IMR-90 (cell line): ENCODE measurements around the gene ACACA. TPM values are rescaled to one million over a fixed set of nuclear protein-coding genes. Genes with fewer than 3 reads are reported as not detected.

Experiments used
- ATAC-seq: fragments of 200-7000 bp; cut with Tn5 transposase; 2 replicates; pipeline ENCODE4 v1.9.1; 2020; ENCODE audit warnings: low read depth, mild to moderate bottlenecking, moderate library complexity
- BruUV-seq: library from RNA; stranded (reverse); fragments of 400-500 nt; replicated peaks from 2 replicates; lab custom pipeline; 2021; lab: Mats Ljungman, UMichigan
- CTCF ChIA-PET: fragments of 300-600 bp; formaldehyde crosslinking; extraction: SDS; loops from one replicate; lab custom pipeline; 2021; ENCODE audit warnings: antibody characterized with exemption; lab: Yijun Ruan, JAX
- POLR2A ChIA-PET: fragments of 300-600 bp; sonication (Branson Sonifier 250); formaldehyde crosslinking; loops from one replicate; lab custom pipeline; 2022; ENCODE audit warnings: antibody characterized with exemption; ENCODE audit not compliant: unreplicated experiment; lab: Charles Lee
- DNase-seq: peaks from one replicate; pipeline ENCODE4 v3.0.0; 2013
- H2AFZ ChIP-seq: replicated peaks from 2 replicates; pipeline ENCODE3; 2013; ENCODE audit warnings: low read length, mild to moderate bottlenecking; ENCODE audit not compliant: poor library complexity
- H2AK5ac ChIP-seq: 2 replicates; pipeline ENCODE4 v1.6.1; 2013; ENCODE audit warnings: low read depth, low read length, inconsistent platforms
- H2AK9ac ChIP-seq: replicated peaks from 2 replicates; pipeline ENCODE3; 2013; ENCODE audit warnings: mild to moderate bottlenecking, low read depth, low read length, moderate library complexity; ENCODE audit not compliant: poor library complexity
- H2BK120ac ChIP-seq: 2 replicates; pipeline ENCODE4 v1.6.1; 2013; ENCODE audit warnings: low read depth, low read length, inconsistent platforms
- H2BK15ac ChIP-seq: 3 replicates; pipeline ENCODE4 v1.6.1; 2013; ENCODE audit warnings: low read depth, low read length, inconsistent platforms
- H2BK20ac ChIP-seq: 2 replicates; pipeline ENCODE4 v1.6.1; 2013; ENCODE audit warnings: low read depth, mild to moderate bottlenecking, inconsistent platforms, low read length, moderate library complexity
- H2BK5ac ChIP-seq: 2 replicates; pipeline ENCODE4 v1.6.1; 2013; ENCODE audit warnings: mild to moderate bottlenecking, low read depth, low read length, inconsistent platforms; ENCODE audit not compliant: poor library complexity, severe bottlenecking
- H3K14ac ChIP-seq: replicated peaks from 2 replicates; pipeline ENCODE4 v1.6.1; 2013; ENCODE audit warnings: low read depth, low read length, inconsistent platforms
- H3K18ac ChIP-seq: 2 replicates; pipeline ENCODE4 v1.6.1; 2013; ENCODE audit warnings: low read depth, low read length, control low read depth
- H3K23ac ChIP-seq: 2 replicates; pipeline ENCODE4 v1.6.1; 2013; ENCODE audit warnings: low read depth, low read length, inconsistent platforms
- H3K27ac ChIP-seq: 2 replicates; pipeline ENCODE4 v1.5.1; 2013; ENCODE audit warnings: mild to moderate bottlenecking, control low read depth, low read length; ENCODE audit not compliant: insufficient read depth
- H3K27me3 ChIP-seq: 2 replicates; pipeline ENCODE4 v1.6.1; 2013; ENCODE audit warnings: low read length; ENCODE audit not compliant: control insufficient read depth, insufficient read depth
- H3K36me3 ChIP-seq: 2 replicates; pipeline ENCODE4 v1.6.1; 2013; ENCODE audit warnings: low read length, mixed read lengths; ENCODE audit not compliant: control insufficient read depth, insufficient read depth
- H3K4ac ChIP-seq: 2 replicates; pipeline ENCODE4 v1.6.1; 2013; ENCODE audit warnings: low read depth, low read length, inconsistent platforms
- H3K4me1 ChIP-seq: 2 replicates; pipeline ENCODE4 v1.6.1; 2013; ENCODE audit warnings: low read length, mixed read lengths; ENCODE audit not compliant: control insufficient read depth, insufficient read depth
- H3K4me2 ChIP-seq: 2 replicates; pipeline ENCODE4 v1.6.1; 2013; ENCODE audit warnings: low read depth, mild to moderate bottlenecking, control low read depth, low read length, moderate library complexity
- H3K4me3 ChIP-seq: 2 replicates; pipeline ENCODE4 v1.5.1; 2013; ENCODE audit warnings: low read depth, mild to moderate bottlenecking, control low read depth, low read length, moderate library complexity; ENCODE audit not compliant: insufficient read depth
- H3K56ac ChIP-seq: 2 replicates; pipeline ENCODE4 v1.6.1; 2013; ENCODE audit warnings: low read length, inconsistent platforms; ENCODE audit not compliant: insufficient read depth; ENCODE audit errors: extremely low read depth
- H3K79me1 ChIP-seq, 2 experiments: 2 replicates each; pipeline ENCODE4 v1.6.1; 2013; ENCODE audit warnings: low read length in 2 of 2, inconsistent platforms in 1 of 2, low read depth in 1 of 2
- H3K9ac ChIP-seq: 2 replicates; pipeline ENCODE4 v1.6.1; 2013; ENCODE audit warnings: low read depth, low read length, control low read depth
- H3K9me1 ChIP-seq: 2 replicates; pipeline ENCODE4 v1.6.1; 2013; ENCODE audit warnings: low read length, inconsistent platforms; ENCODE audit not compliant: insufficient read depth
- H3K9me3 ChIP-seq: 2 replicates; pipeline ENCODE4 v1.6.1; 2013; ENCODE audit warnings: low read length; ENCODE audit not compliant: control insufficient read depth, insufficient read depth
- H4K20me1 ChIP-seq: 2 replicates; pipeline ENCODE4 v1.6.1; 2013; ENCODE audit warnings: low read length, inconsistent platforms; ENCODE audit not compliant: insufficient read depth
- H4K5ac ChIP-seq: 2 replicates; pipeline ENCODE4 v1.6.1; 2013; ENCODE audit warnings: mild to moderate bottlenecking, low read depth, low read length, control low read depth
- H4K8ac ChIP-seq, 2 experiments: 2 replicates each; pipeline ENCODE4 v1.6.1; 2013; ENCODE audit warnings: low read depth in 2 of 2, low read length in 2 of 2, control low read depth in 1 of 2, inconsistent platforms in 1 of 2
- H4K91ac ChIP-seq: 2 replicates; pipeline ENCODE4 v1.6.1; 2013; ENCODE audit warnings: low read depth, low read length, inconsistent platforms; ENCODE audit not compliant: insufficient read depth
- CHD1 ChIP-seq: IDR thresholded peaks from 2 replicates; pipeline ENCODE4 v1.6.1; 2012; ENCODE audit warnings: low read depth, low read length, improper control_type of control experiment
- CTCF ChIP-seq: conservative IDR thresholded peaks from 2 replicates; pipeline ENCODE4 v1.5.1; 2012; ENCODE audit warnings: mild to moderate bottlenecking, low read depth, low read length, improper control_type of control experiment
- ELK1 ChIP-seq: fragments of 150-350 bp; IDR thresholded peaks from 2 replicates; pipeline ENCODE4 v1.6.1; 2016; ENCODE audit warnings: low read depth, mild to moderate bottlenecking, low read length, moderate library complexity, borderline replicate concordance
- MAZ ChIP-seq: IDR thresholded peaks from 2 replicates; pipeline ENCODE4 v1.6.1; 2012; ENCODE audit warnings: low read depth, mild to moderate bottlenecking, low read length, improper control_type of control experiment, moderate library complexity, borderline replicate concordance
- POLR2A ChIP-seq: IDR thresholded peaks from 2 replicates; pipeline ENCODE4 v1.6.1; 2012; ENCODE audit warnings: mild to moderate bottlenecking, low read depth, low read length
- RAD21 ChIP-seq: IDR thresholded peaks from 2 replicates; pipeline ENCODE4 v1.6.1; 2012; ENCODE audit warnings: low read length, improper control_type of control experiment
- RCOR1 ChIP-seq: IDR thresholded peaks from 2 replicates; pipeline ENCODE4 v1.6.1; 2012; ENCODE audit warnings: mild to moderate bottlenecking, low read length, improper control_type of control experiment; ENCODE audit not compliant: insufficient replicate concordance
- RFX5 ChIP-seq: IDR thresholded peaks from 2 replicates; pipeline ENCODE4 v1.8.0; 2012; ENCODE audit warnings: low read depth, mild to moderate bottlenecking, low read length, moderate library complexity
- WGBS, 2 experiments: methylation state at CpG; one replicate each; pipeline versions ENCODE4 v1.1.5 to v1.1.7; 2013; ENCODE audit warnings: missing lambda C conversion rate in 2 of 2; ENCODE audit not compliant: insufficient read length in 1 of 2; ENCODE audit errors: extremely low coverage in 2 of 2; 5-methylcytosine and 5-hydroxymethylcytosine counted together
- dilution Hi-C: fragments of 300-500 bp; cut with HindIII; formaldehyde crosslinking; loops from one replicate; pipeline ENCODE4 v1.14.3; 2018; ENCODE audit warnings: low sequenced_read_pairs; ENCODE audit not compliant: unreplicated experiment
- in situ Hi-C: fragments of 300-500 bp; cut with MboI; formaldehyde crosslinking; loops from 3 replicates; pipeline ENCODE4 v1.14.3; 2019; ENCODE audit warnings: low sequenced_read_pairs, inconsistent platforms, mixed read lengths
- intact Hi-C: fragments of 100-400 bp; cut with micrococcal nuclease; formaldehyde crosslinking; loops from 2 replicates; pipeline ENCODE4 v1.10.0; 2022
- polyA plus RNA-seq, 3 experiments: library from polyadenylated mRNA; depleted of rRNA; stranded (reverse); fragments of >200 nt; gene quantifications; 2 replicates each; pipeline ENCODE4 v1.2.3, GENCODE V29; 2012; ENCODE audit warnings: low replicate concordance in 1 of 3
- total RNA-seq: library from RNA; depleted of rRNA; stranded (reverse); fragments of >200 nt; gene quantifications from 2 replicates; pipeline ENCODE4 v1.2.3, GENCODE V29; 2012

ACACA gene
- total and polyA plus RNA-seq, 2 of the 4 experiments (the other 2 are of a cell fraction), result 21.3 to 39.1 TPM

- H3K14ac ChIP-seq, result no peak overlapping the region
- WGBS, 2 experiments, result no CpG with 5 or more reads among the region's 1 CpG
- H3K79me1 ChIP-seq, result no peaks in the 10 kb centered on the region; a peak in 1 of 4 replicates
- TF ChIP-seq CTCF (no peak), POLR2A (no peak), MAZ (no peak), CHD1 (no peak), RAD21 (no peak), RCOR1 (no peak), ELK1 (no peak), RFX5 (no peak)
- H4K91ac ChIP-seq, result no peak overlapping the region
- no peak overlapping the region for H3K18ac ChIP-seq
- no peak overlapping the region for H4K8ac ChIP-seq
- no peak overlapping the region for H3K4me2 ChIP-seq
- ChIA-PET CTCF (no interaction called here), POLR2A (no interaction called here)
- H2BK5ac ChIP-seq, result no peak overlapping the region
- no peak overlapping the region for H2BK120ac ChIP-seq
- no peak overlapping the region for H3K4me3 ChIP-seq
- peaks cover 2% of the 10 kb centered on the region; the same call in 1 of the 2 replicates for H3K9me1 ChIP-seq
- BruUV-seq, result no TSS peak
- ATAC-seq, result no peak
- H2AK5ac ChIP-seq, result no peak overlapping the region
- H3K4ac ChIP-seq, result no peak overlapping the region
- H3K27ac ChIP-seq, result no peak overlapping the region
- intact Hi-C loops, result no loop called here
- in situ Hi-C loops, result no loop called here
- H3K56ac ChIP-seq, result no peak overlapping the region
- H2BK15ac ChIP-seq, result no peak overlapping the region
- H2AK9ac ChIP-seq, result no peak overlapping the region
- H3K9ac ChIP-seq, result no peak overlapping the region
- no peaks in the 10 kb centered on the region for H3K9me3 ChIP-seq
- DNase-seq, result no peak
- H2AFZ ChIP-seq, result no peak overlapping the region
- no peak overlapping the region for H2BK20ac ChIP-seq
- no peaks in the 10 kb centered on the region for H3K27me3 ChIP-seq
- no peaks in the 10 kb centered on the region for H3K4me1 ChIP-seq
- no peak overlapping the region for H3K23ac ChIP-seq
- dilution Hi-C loops, result no loop called here
- H3K36me3 ChIP-seq, result 0 out of 2 replicates have a peak, but pooled peaks cover 2% of the 10 kb centered on the region
- H4K20me1 ChIP-seq, result no peaks in the 10 kb centered on the region
- no peak overlapping the region for H4K5ac ChIP-seq
Measured at GRCh38 chr17:37167756-37168155, 238.9 kb downstream of the ACACA start.
